ENCODE data around the gene FOXD2.
A peak's percentile ranks its signal among the peaks of the same experiment; 100 is the strongest.

The FOXD2 gene

DNA sequence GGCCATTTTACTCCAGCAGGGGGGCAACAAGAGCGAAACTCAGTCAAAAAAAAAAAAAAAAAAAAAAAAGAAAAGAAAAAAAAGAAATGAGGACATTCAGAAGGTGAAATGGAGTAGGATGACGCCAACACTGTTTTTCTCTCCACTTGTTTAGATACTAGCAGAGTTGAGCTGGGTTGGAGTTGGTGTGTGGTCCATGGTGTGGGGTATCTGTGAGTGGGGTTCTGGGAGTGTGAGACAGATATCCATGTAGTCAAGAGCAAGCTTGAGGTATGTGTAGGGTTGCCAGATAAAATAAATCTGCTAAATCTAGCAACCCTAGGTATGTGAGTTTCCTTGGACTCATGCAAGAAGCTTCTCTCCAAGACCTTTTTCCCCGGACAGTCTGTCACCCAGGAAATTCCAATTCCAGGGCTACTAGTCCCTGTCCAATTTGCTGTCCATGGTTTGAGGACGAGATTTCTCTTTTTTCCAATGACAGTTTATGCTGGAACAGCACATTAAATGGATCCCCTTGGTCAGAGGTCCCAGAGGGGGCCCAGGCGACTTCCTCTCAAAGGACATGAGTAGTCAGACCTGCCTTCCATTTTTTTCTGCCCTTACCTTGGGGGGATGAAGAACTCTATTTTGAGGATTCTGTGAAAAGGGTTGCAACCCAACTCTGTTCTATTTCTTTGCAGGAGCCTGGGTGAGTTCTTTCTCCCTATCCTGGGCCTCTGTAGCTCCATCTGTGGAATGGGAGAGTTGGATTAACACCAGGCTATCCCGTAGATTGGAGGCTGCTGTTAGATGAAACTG lies 2.1 kb upstream of the FOXD2 start:
- DNase-seq (ENCODE audit: low read depth) = no peak
- H3K4me3 ChIP-seq (ENCODE audit: low read depth, low read length) = peak overlapping the region; percentile 89
- TF ChIP-seq, protein P1, sequence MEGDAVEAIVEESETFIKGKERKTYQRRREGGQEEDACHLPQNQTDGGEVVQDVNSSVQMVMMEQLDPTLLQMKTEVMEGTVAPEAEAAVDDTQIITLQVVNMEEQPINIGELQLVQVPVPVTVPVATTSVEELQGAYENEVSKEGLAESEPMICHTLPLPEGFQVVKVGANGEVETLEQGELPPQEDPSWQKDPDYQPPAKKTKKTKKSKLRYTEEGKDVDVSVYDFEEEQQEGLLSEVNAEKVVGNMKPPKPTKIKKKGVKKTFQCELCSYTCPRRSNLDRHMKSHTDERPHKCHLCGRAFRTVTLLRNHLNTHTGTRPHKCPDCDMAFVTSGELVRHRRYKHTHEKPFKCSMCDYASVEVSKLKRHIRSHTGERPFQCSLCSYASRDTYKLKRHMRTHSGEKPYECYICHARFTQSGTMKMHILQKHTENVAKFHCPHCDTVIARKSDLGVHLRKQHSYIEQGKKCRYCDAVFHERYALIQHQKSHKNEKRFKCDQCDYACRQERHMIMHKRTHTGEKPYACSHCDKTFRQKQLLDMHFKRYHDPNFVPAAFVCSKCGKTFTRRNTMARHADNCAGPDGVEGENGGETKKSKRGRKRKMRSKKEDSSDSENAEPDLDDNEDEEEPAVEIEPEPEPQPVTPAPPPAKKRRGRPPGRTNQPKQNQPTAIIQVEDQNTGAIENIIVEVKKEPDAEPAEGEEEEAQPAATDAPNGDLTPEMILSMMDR (IDR thresholded peaks at IDR 0.05; ENCODE audit: insufficient read depth, low read depth, low read length, missing control alignments) = no peak

DNA sequence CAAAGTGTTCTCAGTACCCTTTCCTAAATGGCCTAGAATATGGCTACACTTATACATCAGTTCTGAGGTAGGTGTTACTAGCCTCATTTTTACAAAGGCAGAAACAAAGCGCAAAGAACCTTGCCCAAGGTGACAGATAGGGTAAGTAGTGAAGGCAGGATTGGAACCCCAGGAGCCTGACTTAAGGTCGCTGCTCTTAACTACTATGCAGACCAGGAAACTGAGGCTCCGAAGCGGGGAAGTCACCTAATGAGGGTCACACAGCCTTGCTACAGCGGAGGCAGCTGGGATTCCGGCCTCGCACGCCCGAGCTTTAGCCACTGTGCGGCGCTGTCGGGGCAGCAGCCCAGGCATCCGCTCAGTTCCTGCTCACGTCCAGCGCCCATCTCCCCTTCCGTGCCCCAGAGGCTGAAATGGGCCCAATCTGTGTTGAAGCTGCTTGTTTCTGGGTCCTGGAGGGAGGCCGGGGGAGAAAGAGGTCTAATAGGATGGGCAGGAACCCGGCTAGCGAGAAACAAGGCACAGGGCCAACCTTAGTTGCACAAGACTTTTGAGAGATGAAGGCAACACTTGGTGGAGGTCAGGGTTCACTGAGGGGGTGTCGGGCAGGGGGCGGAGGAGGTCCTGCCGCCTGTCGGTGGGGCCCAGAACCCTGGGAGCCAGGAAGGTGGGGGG lies 1.4 kb upstream of the FOXD2 start:
- peak overlapping the region; percentile 89 for H3K4me3 ChIP-seq (ENCODE audit: low read depth, low read length)
- peak; percentile 88 for DNase-seq (ENCODE audit: low read depth)
- TF ChIP-seq, protein P1 (IDR thresholded peaks at IDR 0.05; ENCODE audit: insufficient read depth, low read depth, low read length, missing control alignments) = peak; percentile 100

DNA sequence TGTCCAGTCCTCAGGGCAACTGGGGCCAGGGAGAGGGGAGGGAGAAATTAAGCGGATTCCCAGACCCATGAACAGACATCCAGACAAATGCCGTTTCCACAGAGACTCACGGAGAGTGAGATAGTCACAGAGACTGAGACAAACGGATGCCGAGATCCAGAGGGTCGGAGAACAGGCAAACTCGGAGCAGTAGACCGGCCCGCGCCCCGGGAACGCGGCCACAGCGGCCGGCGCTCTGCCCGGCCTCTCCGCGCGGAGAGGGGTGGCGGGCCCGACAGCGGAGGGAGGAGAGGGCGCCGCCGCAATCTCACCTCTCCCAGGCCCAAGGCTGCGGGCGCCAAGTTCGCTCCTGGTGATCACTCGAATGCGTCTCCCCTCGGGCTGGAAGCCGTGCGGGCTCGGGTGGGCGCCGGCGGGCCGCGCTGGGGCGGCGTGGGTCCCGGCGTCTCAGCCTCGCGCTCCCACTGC lies 831 bp upstream of the FOXD2 start:
- peak overlapping the region; percentile 89 for H3K4me3 ChIP-seq (ENCODE audit: low read depth, low read length)
- TF ChIP-seq, protein P1 (IDR thresholded peaks at IDR 0.05; ENCODE audit: insufficient read depth, low read depth, low read length, missing control alignments) = no peak
- DNase-seq (ENCODE audit: low read depth) = no peak

DNA sequence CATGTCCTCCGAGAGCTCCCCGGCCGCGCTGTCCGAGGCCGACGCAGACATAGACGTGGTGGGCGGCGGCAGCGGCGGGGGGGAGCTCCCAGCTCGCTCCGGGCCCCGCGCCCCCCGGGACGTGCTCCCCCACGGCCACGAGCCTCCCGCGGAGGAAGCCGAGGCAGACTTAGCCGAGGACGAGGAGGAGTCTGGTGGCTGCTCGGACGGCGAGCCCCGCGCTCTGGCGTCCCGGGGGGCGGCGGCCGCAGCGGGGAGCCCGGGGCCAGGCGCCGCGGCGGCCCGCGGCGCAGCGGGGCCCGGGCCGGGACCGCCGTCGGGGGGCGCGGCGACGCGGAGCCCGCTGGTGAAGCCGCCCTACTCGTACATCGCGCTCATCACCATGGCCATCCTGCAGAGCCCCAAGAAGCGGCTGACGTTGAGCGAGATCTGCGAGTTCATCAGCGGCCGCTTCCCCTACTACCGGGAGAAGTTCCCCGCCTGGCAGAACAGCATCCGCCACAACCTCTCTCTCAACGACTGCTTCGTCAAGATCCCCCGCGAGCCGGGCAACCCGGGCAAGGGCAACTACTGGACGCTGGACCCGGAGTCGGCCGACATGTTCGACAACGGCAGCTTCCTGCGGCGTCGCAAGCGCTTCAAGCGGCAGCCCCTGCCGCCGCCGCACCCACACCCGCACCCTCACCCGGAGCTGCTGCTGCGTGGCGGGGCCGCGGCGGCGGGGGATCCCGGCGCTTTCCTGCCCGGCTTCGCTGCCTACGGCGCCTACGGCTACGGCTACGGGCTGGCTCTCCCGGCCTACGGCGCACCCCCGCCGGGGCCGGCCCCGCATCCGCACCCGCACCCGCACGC lies 547 bp downstream of the FOXD2 start:
- peak overlapping the region; percentile 89 for H3K4me3 ChIP-seq (ENCODE audit: low read depth, low read length)
- peak; percentile 28 for DNase-seq (ENCODE audit: low read depth)
- TF ChIP-seq, protein P1 (IDR thresholded peaks at IDR 0.05; ENCODE audit: insufficient read depth, low read depth, low read length, missing control alignments) = no peak

DNA sequence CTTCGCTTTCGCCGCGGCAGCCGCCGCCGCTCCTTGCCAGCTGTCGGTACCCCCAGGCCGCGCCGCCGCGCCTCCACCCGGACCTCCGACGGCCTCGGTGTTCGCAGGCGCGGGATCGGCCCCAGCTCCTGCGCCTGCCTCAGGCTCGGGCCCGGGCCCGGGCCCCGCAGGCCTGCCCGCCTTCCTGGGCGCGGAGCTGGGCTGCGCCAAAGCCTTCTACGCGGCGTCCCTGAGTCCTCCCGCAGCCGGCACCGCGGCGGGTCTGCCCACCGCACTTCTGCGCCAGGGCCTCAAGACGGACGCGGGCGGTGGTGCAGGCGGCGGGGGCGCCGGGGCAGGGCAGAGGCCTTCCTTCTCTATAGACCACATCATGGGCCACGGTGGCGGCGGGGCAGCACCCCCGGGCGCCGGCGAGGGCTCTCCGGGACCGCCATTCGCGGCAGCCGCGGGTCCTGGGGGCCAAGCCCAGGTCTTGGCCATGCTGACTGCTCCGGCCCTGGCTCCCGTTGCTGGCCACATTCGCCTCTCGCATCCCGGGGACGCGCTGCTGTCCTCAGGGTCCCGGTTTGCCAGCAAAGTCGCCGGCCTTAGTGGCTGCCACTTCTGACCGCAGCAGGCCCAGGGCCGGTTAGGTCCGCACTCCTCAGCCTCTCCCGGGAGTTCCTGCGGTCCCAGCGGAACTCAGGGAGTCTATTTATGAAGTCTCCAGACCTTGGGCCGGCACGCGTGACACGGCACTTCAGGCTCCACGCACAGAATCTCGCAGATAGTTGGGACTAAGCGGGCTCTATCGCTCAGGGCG lies 1.4 kb downstream of the FOXD2 start:
- TF ChIP-seq, protein P1 (IDR thresholded peaks at IDR 0.05; ENCODE audit: insufficient read depth, low read depth, low read length, missing control alignments) = no peak
- no peak for DNase-seq (ENCODE audit: low read depth)
- H3K4me3 ChIP-seq (ENCODE audit: low read depth, low read length) = no peak overlapping the region

All from GM12865 (cell line).